Glomerular visceral epithelial cell (primary cell): ENCODE data around the gene ZNF775.
"Not testable (repeated sequence)": the region's sequence is repeated elsewhere in the genome, so short reads cannot be mapped to it uniquely, and the experiment has no call there.

Experiments
- DNase-seq: peaks from one replicate; pipeline ENCODE4 v3.0.0-alpha.2; 2016; ENCODE audit errors: extremely low spot score

Gene ZNF775

GRCh38 chr7:150382123-150382843 is 3.2 kb downstream of the ZNF775 start:
- no peak for DNase-seq

- no peak for DNase-seq
Measured at GRCh38 chr7:150382844-150383225, 3.7 kb downstream of the ZNF775 start.

GRCh38 chr7:150383710-150384397 is 4.7 kb downstream of the ZNF775 start:
- DNase-seq = no peak

- DNase-seq = no peak
Measured at GRCh38 chr7:150384406-150385301, 5.5 kb downstream of the ZNF775 start.

GRCh38 chr7:150385302-150385723 is 6.2 kb downstream of the ZNF775 start:
- no peak for DNase-seq

- not testable (repeated sequence) for DNase-seq
Measured at GRCh38 chr7:150385884-150386283, 6.8 kb downstream of the ZNF775 start.

- DNase-seq = no peak
Measured at GRCh38 chr7:150388306-150388705, 9.2 kb downstream of the ZNF775 start.

- peak; percentile 46 for DNase-seq
Measured at GRCh38 chr7:150388709-150389531, 9.8 kb downstream of the ZNF775 start.

- peak; percentile 73 for DNase-seq
Measured at GRCh38 chr7:150389532-150389816, 10.3 kb downstream of the ZNF775 start.

- peak; percentile 33 for DNase-seq
Measured at GRCh38 chr7:150390205-150390604, 11.1 kb downstream of the ZNF775 start.

GRCh38 chr7:150393325-150393724 is 14.2 kb downstream of the ZNF775 start:
- DNase-seq = no peak

- no peak for DNase-seq
Measured at GRCh38 chr7:150396426-150396825, 17.3 kb downstream of the ZNF775 start.

- no peak for DNase-seq
Measured at GRCh38 chr7:150396851-150397260, 17.7 kb downstream of the ZNF775 start.

GRCh38 chr7:150397346-150398107 is 18.4 kb downstream of the ZNF775 start:
- no peak for DNase-seq

- DNase-seq = no peak
Measured at GRCh38 chr7:150398108-150398964, 19.2 kb downstream of the ZNF775 start.

- DNase-seq = no peak
Measured at GRCh38 chr7:150398965-150399320, 19.8 kb downstream of the ZNF775 start.

GRCh38 chr7:150399421-150400007 is 20.4 kb downstream of the ZNF775 start:
- DNase-seq = no peak

- DNase-seq = peak; percentile 72
Measured at GRCh38 chr7:150400008-150400787, 21.1 kb downstream of the ZNF775 start.
